Caco-2 (cell line): ENCODE data around the gene P3H4. TPM values are rescaled to one million over a fixed set of nuclear protein-coding genes. Genes with fewer than 3 reads are reported as not detected.

Source experiments
- BruUV-seq: library from RNA; stranded (reverse); fragments of 400-500 nt; replicated peaks from 2 replicates; lab custom pipeline; 2021; lab: Mats Ljungman, UMichigan
- CTCF ChIA-PET: fragments of 300-600 bp; sonication (Branson Sonifier 250); formaldehyde crosslinking; loops from one replicate; lab custom pipeline; 2022; ENCODE audit warnings: antibody characterized with exemption; lab: Charles Lee
- POLR2A ChIA-PET: fragments of 300-600 bp; sonication (Branson Sonifier 250); formaldehyde crosslinking; loops from one replicate; lab custom pipeline; 2022; ENCODE audit warnings: antibody characterized with exemption; lab: Charles Lee
- DNase-seq, 2 experiments: peaks; one replicate each; pipeline versions ENCODE4 v3.0.0 to v3.0.0-alpha.2; 2020 to 2022
- H3K27me3 ChIP-seq: replicated peaks from 2 replicates; pipeline ENCODE4 v1.6.0; 2011; ENCODE audit warnings: low read length; ENCODE audit not compliant: control insufficient read depth, insufficient read depth
- H3K36me3 ChIP-seq: 2 replicates; pipeline ENCODE4 v1.5.1; 2011; ENCODE audit warnings: low read length; ENCODE audit not compliant: control insufficient read depth, insufficient read depth
- H3K4me1 ChIP-seq: fragments of 250-450 bp; sonication (Bioruptor Pico); 2 replicates; pipeline ENCODE4 v1.5.1; 2020; ENCODE audit warnings: mild to moderate bottlenecking
- H3K4me3 ChIP-seq: 2 replicates; pipeline ENCODE4 v1.5.1; 2011; ENCODE audit warnings: low read depth, mild to moderate bottlenecking, control low read depth, low read length
- H3K9me3 ChIP-seq: fragments of 250-450 bp; sonication (Bioruptor Pico); 2 replicates; pipeline ENCODE4 v1.5.1; 2020; ENCODE audit warnings: mild to moderate bottlenecking, moderate library complexity
- H3K27ac Mint-ChIP-seq: one replicate; pipeline ENCODE4 v1.8.0; 2022; ENCODE audit warnings: mixed read lengths; ENCODE audit not compliant: unreplicated experiment
- H3K27me3 Mint-ChIP-seq: one replicate; pipeline ENCODE4 v1.8.0; 2022; ENCODE audit warnings: mixed read lengths; ENCODE audit not compliant: insufficient read depth, unreplicated experiment
- H3K36me3 Mint-ChIP-seq: one replicate; pipeline ENCODE4 v1.8.0; 2022; ENCODE audit warnings: mild to moderate bottlenecking, mixed read lengths; ENCODE audit not compliant: insufficient read depth, unreplicated experiment
- H3K4me1 Mint-ChIP-seq: one replicate; pipeline ENCODE4 v1.8.0; 2022; ENCODE audit warnings: low read depth, mixed read lengths; ENCODE audit not compliant: unreplicated experiment
- H3K4me3 Mint-ChIP-seq: one replicate; pipeline ENCODE4 v1.8.0; 2022; ENCODE audit warnings: mild to moderate bottlenecking, moderate library complexity, mixed read lengths; ENCODE audit not compliant: unreplicated experiment
- H3K9me3 Mint-ChIP-seq: one replicate; pipeline ENCODE4 v1.8.0; 2022; ENCODE audit warnings: mixed read lengths; ENCODE audit not compliant: unreplicated experiment
- CTCF ChIP-seq, 2 experiments: fragments of 200-600 bp in 1 of 2; IDR thresholded peaks; 1 replicate in 1 of 2; 2 replicates in 1 of 2; pipeline versions ENCODE4 v1.5.1 to v1.8.0; 2011 to 2022; ENCODE audit warnings: antibody characterized with exemption in 1 of 2, control low read depth in 1 of 2, inconsistent platforms in 1 of 2, low read depth in 1 of 2, low read length in 1 of 2, mild to moderate bottlenecking in 1 of 2, moderate library complexity in 1 of 2; ENCODE audit not compliant: insufficient read depth in 1 of 2, severe bottlenecking in 1 of 2, unreplicated experiment in 1 of 2
- intact Hi-C: fragments of 100-400 bp; cut with micrococcal nuclease; formaldehyde crosslinking; loops from one replicate; pipeline ENCODE4 v1.10.0; 2022; ENCODE audit not compliant: unreplicated experiment
- total RNA-seq: library from RNA; stranded (reverse); gene quantifications from 2 replicates; pipeline ENCODE4 v1.2.3, GENCODE V29; 2022

Gene P3H4
- total RNA-seq, 1 experiment from 2014 or later, result 39.2 TPM

- no peak for TF ChIP-seq CTCF (IDR thresholded peaks at IDR 0.05; ENCODE audit: insufficient read depth in 1 of 2, low read depth in 1 of 2, low read length in 1 of 2, severe bottlenecking in 1 of 2, unreplicated experiment in 1 of 2)
- ChIA-PET POLR2A (interaction anchor here (1.2 kb wide), 1 partner anchor 10 kb away, joined by 13 read pairs; the partner anchor contains the start of gene JUP), CTCF (interaction anchor here (0.6 to 4.4 kb wide), 2 partner anchors 11 to 94 kb away, joined by 4 to 45 read pairs; partner anchors contain the start of gene JUP)
- Mint-ChIP-seq H3K27me3 (no peaks in the 10 kb centered on the region), H3K27ac (peak overlapping the region; percentile 83), H3K36me3 (peaks cover 54% of the 10 kb centered on the region), H3K4me1 (peaks cover 63% of the 10 kb centered on the region), H3K9me3 (no peaks in the 10 kb centered on the region), H3K4me3 (peak overlapping the region; percentile 16)
- H3K36me3 ChIP-seq, result no peaks in the 10 kb centered on the region
- no TSS peak for BruUV-seq
- peaks cover 75% of the 10 kb centered on the region for H3K4me1 ChIP-seq
- no peak overlapping the region for H3K4me3 ChIP-seq
- peak; percentile 51 to 84 for DNase-seq
- intact Hi-C loops, result no loop called here
- no peaks in the 10 kb centered on the region for H3K9me3 ChIP-seq
- no peaks in the 10 kb centered on the region for H3K27me3 ChIP-seq
These were observed 15.4 kb downstream of the P3H4 start for GRCh38 chr17:41796121-41796895.

- Mint-ChIP-seq H3K36me3 (peaks cover 44% of the 10 kb centered on the region), H3K27me3 (no peaks in the 10 kb centered on the region), H3K9me3 (no peaks in the 10 kb centered on the region), H3K27ac (peak overlapping the region; percentile 83), H3K4me3 (peak overlapping the region; percentile 67), H3K4me1 (peaks cover 53% of the 10 kb centered on the region)
- ChIA-PET CTCF (interaction anchor here (0.5 to 4.4 kb wide), 5 partner anchors 9 to 71 kb away, joined by 3 to 45 read pairs (median 5); partner anchors contain the start of genes JUP, KLHL11 and P3H4), POLR2A (interaction anchor here (0.5 to 2.5 kb wide), 6 partner anchors 9 to 208 kb away, joined by 3 to 44 read pairs (median 3); partner anchors contain the start of gene JUP)
- Histone ChIP-seq H3K4me1 (peaks cover 62% of the 10 kb centered on the region), H3K9me3 (no peaks in the 10 kb centered on the region), H3K4me3 (no peak overlapping the region), H3K36me3 (no peaks in the 10 kb centered on the region), H3K27me3 (no peaks in the 10 kb centered on the region)
- intact Hi-C loops, result loop anchor here (1.0 kb wide), 1 partner anchor 8 kb away; the partner anchor contains the start of gene JUP
- BruUV-seq, result no TSS peak
- no peak for DNase-seq
- TF ChIP-seq CTCF (IDR thresholded peaks at IDR 0.05; ENCODE audit: insufficient read depth in 1 of 2, low read depth in 1 of 2, low read length in 1 of 2, severe bottlenecking in 1 of 2, unreplicated experiment in 1 of 2), result no peak
These were observed 17.2 kb downstream of the P3H4 start for GRCh38 chr17:41794540-41794975.

GRCh38 chr17:41793784-41794539 lies 17.8 kb downstream of the P3H4 start:
- H3K27me3 ChIP-seq, result no peaks in the 10 kb centered on the region
- intact Hi-C loops, result loop anchor here (1.0 kb wide), 2 partner anchors 7 to 8 kb away; partner anchors contain the start of gene JUP
- peaks cover 58% of the 10 kb centered on the region for H3K4me1 ChIP-seq
- H3K4me3 ChIP-seq, result peak overlapping the region; percentile 34
- DNase-seq, result peak; percentile 80 to 87
- Mint-ChIP-seq H3K27ac (peak overlapping the region; percentile 83), H3K36me3 (peaks cover 41% of the 10 kb centered on the region), H3K9me3 (no peaks in the 10 kb centered on the region), H3K4me1 (peaks cover 52% of the 10 kb centered on the region), H3K4me3 (peak overlapping the region; percentile 67), H3K27me3 (no peaks in the 10 kb centered on the region)
- BruUV-seq, result TSS peak; percentile 78
- H3K36me3 ChIP-seq, result no peaks in the 10 kb centered on the region
- TF ChIP-seq CTCF (IDR thresholded peaks at IDR 0.05; ENCODE audit: insufficient read depth in 1 of 2, low read depth in 1 of 2, low read length in 1 of 2, severe bottlenecking in 1 of 2, unreplicated experiment in 1 of 2), result no peak
- CTCF ChIA-PET, result interaction anchor here (0.5 to 4.4 kb wide), 5 partner anchors 7 to 71 kb away, joined by 3 to 45 read pairs (median 7); partner anchors contain the start of genes JUP, KLHL11 and P3H4
- POLR2A ChIA-PET, result interaction anchor here (0.5 to 2.5 kb wide), 9 partner anchors 8 to 209 kb away, joined by 3 to 44 read pairs (median 4); partner anchors contain the start of genes EIF1, JUP and P3H4
- H3K9me3 ChIP-seq, result no peaks in the 10 kb centered on the region
